ENCODE measurements around the gene LARGE1.

LARGE1 gene

GRCh38 chr22:33524511-33525260 lies 395.6 kb downstream of the LARGE1 start:
- no CpG with 5 or more reads among the region's 4 CpGs for WGBS, 2 donors (ENCODE audit: extremely low coverage in 2 of 2, insufficient read length in 2 of 2, insufficient replicate concordance in 1 of 2)
- Histone ChIP-seq H2BK5ac (ENCODE audit: low read length) (no peak overlapping the region), H3K79me1 (ENCODE audit: low read depth, low read length) (no peaks in the 10 kb centered on the region), H3K23ac (ENCODE audit: low read depth, low read length, poor library complexity) (no peak overlapping the region), H3K4me2 (ENCODE audit: insufficient read depth, low read length, poor library complexity, severe bottlenecking) (no peak overlapping the region), H2AK5ac (ENCODE audit: low read depth, low read length) (no peak overlapping the region), H3K9ac (ENCODE audit: low read depth, low read length, poor library complexity) (no peak overlapping the region), H2AFZ (ENCODE audit: low read length) (no peak overlapping the region), H3K14ac (ENCODE audit: low read length) (no peak overlapping the region), H2BK12ac (ENCODE audit: low read length) (no peak overlapping the region), H2BK15ac (ENCODE audit: low read length) (no peak overlapping the region), H3K9me3 (replicated peaks in 1 of 2; ENCODE audit: control insufficient read depth in 2 of 2, insufficient read depth in 1 of 2, low read depth in 1 of 2, low read length in 2 of 2) (peaks cover 2 to 12% of the 10 kb centered on the region in 2 donors), H3K27me3 (ENCODE audit: control insufficient read depth in 3 of 3, insufficient read depth in 3 of 3, low read depth in 1 of 3, low read length in 3 of 3) (no peaks in the 10 kb centered on the region), H4K91ac (ENCODE audit: low read depth, low read length, poor library complexity) (no peak overlapping the region), H3K18ac (ENCODE audit: low read length) (no peak overlapping the region), H3K36me3 (replicated peaks in 1 of 2; ENCODE audit: control insufficient read depth in 2 of 2, insufficient read depth in 2 of 2, low read length in 2 of 2) (peaks cover 0 to 2% of the 10 kb centered on the region in 2 donors), H2BK120ac (ENCODE audit: low read depth, low read length) (no peak overlapping the region), H3K4me3 (ENCODE audit: low read length in 2 of 2) (no peak overlapping the region), H3K4me1 (ENCODE audit: control insufficient read depth in 2 of 2, insufficient read depth in 1 of 2, low read depth in 1 of 2, low read length in 2 of 2) (peaks cover under 1 to 10% of the 10 kb centered on the region in 2 donors), H3K27ac (replicated peaks; ENCODE audit: low read length) (no peak overlapping the region), H4K8ac (ENCODE audit: low read depth, low read length) (no peak overlapping the region), H3K4ac (ENCODE audit: low read length) (no peak overlapping the region)
- DNase-seq (ENCODE audit: low spot score) = no peak

GRCh38 chr22:33521879-33522665 lies 398.2 kb downstream of the LARGE1 start:
- Histone ChIP-seq H2BK5ac (ENCODE audit: low read length) (no peak overlapping the region), H3K18ac (ENCODE audit: low read length) (no peak overlapping the region), H3K9me3 (replicated peaks in 1 of 2; ENCODE audit: control insufficient read depth in 2 of 2, insufficient read depth in 1 of 2, low read depth in 1 of 2, low read length in 2 of 2) (peaks cover 2 to 12% of the 10 kb centered on the region in 2 donors), H3K27me3 (ENCODE audit: control insufficient read depth in 3 of 3, insufficient read depth in 3 of 3, low read depth in 1 of 3, low read length in 3 of 3) (no peaks in the 10 kb centered on the region), H2AK5ac (ENCODE audit: low read depth, low read length) (no peak overlapping the region), H4K91ac (ENCODE audit: low read depth, low read length, poor library complexity) (no peak overlapping the region), H3K79me1 (ENCODE audit: low read depth, low read length) (no peaks in the 10 kb centered on the region), H2BK15ac (ENCODE audit: low read length) (no peak overlapping the region), H4K8ac (ENCODE audit: low read depth, low read length) (no peak overlapping the region), H2BK120ac (ENCODE audit: low read depth, low read length) (no peak overlapping the region), H3K4me1 (ENCODE audit: control insufficient read depth in 2 of 2, insufficient read depth in 1 of 2, low read depth in 1 of 2, low read length in 2 of 2) (peaks cover 4 to 7% of the 10 kb centered on the region in 2 donors), H3K23ac (ENCODE audit: low read depth, low read length, poor library complexity) (no peak overlapping the region), H3K14ac (ENCODE audit: low read length) (no peak overlapping the region), H3K4ac (ENCODE audit: low read length) (no peak overlapping the region), H3K27ac (replicated peaks; ENCODE audit: low read length) (no peak overlapping the region), H2AFZ (ENCODE audit: low read length) (no peak overlapping the region), H3K36me3 (replicated peaks in 1 of 2; ENCODE audit: control insufficient read depth in 2 of 2, insufficient read depth in 2 of 2, low read length in 2 of 2) (peaks cover 0 to 2% of the 10 kb centered on the region in 2 donors), H3K4me2 (ENCODE audit: insufficient read depth, low read length, poor library complexity, severe bottlenecking) (no peak overlapping the region), H3K9ac (ENCODE audit: low read depth, low read length, poor library complexity) (no peak overlapping the region), H2BK12ac (ENCODE audit: low read length) (no peak overlapping the region), H3K4me3 (ENCODE audit: low read length in 2 of 2) (no peak overlapping the region)
- no CpG with 5 or more reads among the region's 9 CpGs for WGBS, 2 donors (ENCODE audit: extremely low coverage in 2 of 2, insufficient read length in 2 of 2, insufficient replicate concordance in 1 of 2)
- no peak for DNase-seq (ENCODE audit: low spot score)

- no peak overlapping the region for H2AK5ac ChIP-seq (ENCODE audit: low read depth, low read length)
- no peak overlapping the region for H3K4ac ChIP-seq (ENCODE audit: low read length)
- H3K27me3 ChIP-seq (ENCODE audit: control insufficient read depth in 3 of 3, insufficient read depth in 3 of 3, low read depth in 1 of 3, low read length in 3 of 3) = no peaks in the 10 kb centered on the region
- no peak for DNase-seq (ENCODE audit: low spot score)
- H3K27ac ChIP-seq (replicated peaks; ENCODE audit: low read length) = no peak overlapping the region
- H2BK15ac ChIP-seq (ENCODE audit: low read length) = no peak overlapping the region
- peak overlapping the region; percentile 13 for H3K14ac ChIP-seq (ENCODE audit: low read length)
- H3K9me3 ChIP-seq (replicated peaks in 1 of 2; ENCODE audit: control insufficient read depth in 2 of 2, insufficient read depth in 1 of 2, low read depth in 1 of 2, low read length in 2 of 2) = peaks cover 2 to 12% of the 10 kb centered on the region in 2 donors
- no peaks in the 10 kb centered on the region for H3K79me1 ChIP-seq (ENCODE audit: low read depth, low read length)
- H4K91ac ChIP-seq (ENCODE audit: low read depth, low read length, poor library complexity) = no peak overlapping the region
- no peak overlapping the region for H2BK5ac ChIP-seq (ENCODE audit: low read length)
- H2BK12ac ChIP-seq (ENCODE audit: low read length) = no peak overlapping the region
- H3K9ac ChIP-seq (ENCODE audit: low read depth, low read length, poor library complexity) = no peak overlapping the region
- H3K18ac ChIP-seq (ENCODE audit: low read length) = no peak overlapping the region
- peaks cover 0 to 2% of the 10 kb centered on the region in 2 donors for H3K36me3 ChIP-seq (replicated peaks in 1 of 2; ENCODE audit: control insufficient read depth in 2 of 2, insufficient read depth in 2 of 2, low read length in 2 of 2)
- no peak overlapping the region for H2AFZ ChIP-seq (ENCODE audit: low read length)
- H3K23ac ChIP-seq (ENCODE audit: low read depth, low read length, poor library complexity) = no peak overlapping the region
- H2BK120ac ChIP-seq (ENCODE audit: low read depth, low read length) = no peak overlapping the region
- no peak overlapping the region for H4K8ac ChIP-seq (ENCODE audit: low read depth, low read length)
- H3K4me2 ChIP-seq (ENCODE audit: insufficient read depth, low read length, poor library complexity, severe bottlenecking) = no peak overlapping the region
- no CpG with 5 or more reads among the region's 8 CpGs for WGBS, 2 donors (ENCODE audit: extremely low coverage in 2 of 2, insufficient read length in 2 of 2, insufficient replicate concordance in 1 of 2)
- H3K4me3 ChIP-seq (ENCODE audit: low read length in 2 of 2) = peak overlapping the region in 1 of 2 donors; percentile 43
- peaks cover 4 to 7% of the 10 kb centered on the region in 2 donors for H3K4me1 ChIP-seq (ENCODE audit: control insufficient read depth in 2 of 2, insufficient read depth in 1 of 2, low read depth in 1 of 2, low read length in 2 of 2)
Measured at GRCh38 chr22:33520904-33521780, 399.1 kb downstream of the LARGE1 start.
